Lung microvascular endothelial cell (primary cell): ENCODE measurements around the gene HMCN2. TPM values are rescaled to one million over a fixed set of nuclear protein-coding genes. Genes with fewer than 3 reads are reported as not detected.

Experiments
- DNase-seq, 2 donors: peaks; one replicate each; pipeline versions ENCODE4 v3.0.0 to v3.0.0-alpha.2; 2010; ENCODE audit warnings: low read depth in 2 of 2
- total RNA-seq: library from RNA; depleted of rRNA; stranded (reverse); fragments of >200 nt; gene quantifications from 2 replicates; pipeline ENCODE4 v1.2.1, GENCODE V29; 2014

HMCN2 gene
- total RNA-seq, 1 donor from 2014 or later: under 0.01 TPM

DNA sequence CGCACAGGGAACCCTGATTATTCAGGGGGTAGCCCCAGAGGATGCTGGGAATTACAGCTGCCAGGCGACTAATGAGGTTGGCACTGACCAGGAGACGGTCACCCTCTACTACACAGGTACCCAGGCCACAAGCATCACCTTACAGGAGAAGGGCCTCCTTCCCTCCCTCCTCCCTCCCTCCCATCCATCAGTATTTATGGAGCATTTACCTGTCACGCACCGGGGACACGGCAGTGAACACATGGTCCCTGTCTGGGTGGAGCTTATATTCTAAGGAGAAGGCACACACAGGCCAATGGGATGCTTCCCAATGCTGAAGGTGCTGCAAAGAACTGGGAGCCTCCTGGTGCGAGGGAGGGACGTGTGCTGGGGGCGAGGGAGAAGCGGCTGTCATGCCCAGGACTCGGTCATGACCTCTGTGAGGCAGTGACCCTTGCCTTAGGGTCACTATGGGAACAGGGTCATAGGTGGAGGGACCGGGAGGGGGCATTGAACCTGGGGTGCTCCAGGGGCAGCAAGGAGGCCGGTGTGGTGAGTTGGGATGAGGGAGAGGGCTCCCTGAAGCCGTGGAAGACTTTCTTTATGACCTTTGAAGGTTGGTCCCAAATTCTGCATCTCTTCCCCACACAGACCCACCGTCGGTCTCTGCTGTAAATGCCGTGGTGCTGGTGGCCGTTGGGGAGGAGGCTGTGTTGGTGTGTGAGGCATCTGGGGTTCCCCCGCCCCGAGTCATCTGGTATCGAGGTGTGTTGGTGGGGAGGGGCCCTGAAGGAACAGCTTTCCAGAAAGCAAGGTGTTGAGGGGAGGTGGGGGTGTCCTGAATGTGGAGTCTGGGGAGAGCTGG, 41.5 kb downstream of the HMCN2 start:
- no peak for DNase-seq

DNA sequence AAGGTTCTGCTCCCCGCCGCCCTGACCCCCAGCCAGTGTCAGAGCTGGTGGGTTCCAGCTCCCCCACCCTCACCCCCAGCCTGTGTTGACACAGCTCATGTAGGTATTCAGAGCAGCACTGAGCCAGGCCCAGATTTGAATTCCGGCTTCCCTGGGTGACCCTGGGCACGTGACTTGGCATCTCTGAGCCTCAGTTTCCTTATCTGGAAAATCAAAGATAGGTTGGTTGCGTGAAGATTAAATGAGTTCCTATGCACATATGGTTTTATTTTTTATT, 42.0 kb downstream of the HMCN2 start:
- no peak for DNase-seq

DNA sequence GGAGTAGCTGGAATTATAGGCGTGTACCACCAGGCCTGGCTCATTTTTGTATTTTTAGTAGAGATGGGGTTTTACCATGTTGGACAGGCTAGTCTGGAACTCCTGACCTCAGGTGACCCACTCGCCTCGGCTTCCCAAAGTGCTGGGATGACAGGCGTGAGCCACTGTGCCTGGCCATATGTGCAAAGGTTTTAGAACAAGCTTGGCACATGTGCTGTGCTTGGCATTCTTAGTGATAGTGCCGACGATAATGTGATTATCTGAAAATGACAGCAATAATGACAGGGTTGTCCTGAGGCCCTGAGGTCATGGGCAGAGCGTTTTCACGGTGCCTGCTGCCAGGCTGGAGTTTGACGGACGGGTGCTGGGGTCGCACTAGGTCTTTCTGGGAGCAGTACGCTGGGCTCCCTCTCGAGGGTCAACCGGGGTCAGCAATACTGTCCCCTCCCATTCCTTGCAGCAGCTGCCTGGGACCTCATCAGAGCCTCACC, 42.6 kb downstream of the HMCN2 start:
- DNase-seq: no peak

DNA sequence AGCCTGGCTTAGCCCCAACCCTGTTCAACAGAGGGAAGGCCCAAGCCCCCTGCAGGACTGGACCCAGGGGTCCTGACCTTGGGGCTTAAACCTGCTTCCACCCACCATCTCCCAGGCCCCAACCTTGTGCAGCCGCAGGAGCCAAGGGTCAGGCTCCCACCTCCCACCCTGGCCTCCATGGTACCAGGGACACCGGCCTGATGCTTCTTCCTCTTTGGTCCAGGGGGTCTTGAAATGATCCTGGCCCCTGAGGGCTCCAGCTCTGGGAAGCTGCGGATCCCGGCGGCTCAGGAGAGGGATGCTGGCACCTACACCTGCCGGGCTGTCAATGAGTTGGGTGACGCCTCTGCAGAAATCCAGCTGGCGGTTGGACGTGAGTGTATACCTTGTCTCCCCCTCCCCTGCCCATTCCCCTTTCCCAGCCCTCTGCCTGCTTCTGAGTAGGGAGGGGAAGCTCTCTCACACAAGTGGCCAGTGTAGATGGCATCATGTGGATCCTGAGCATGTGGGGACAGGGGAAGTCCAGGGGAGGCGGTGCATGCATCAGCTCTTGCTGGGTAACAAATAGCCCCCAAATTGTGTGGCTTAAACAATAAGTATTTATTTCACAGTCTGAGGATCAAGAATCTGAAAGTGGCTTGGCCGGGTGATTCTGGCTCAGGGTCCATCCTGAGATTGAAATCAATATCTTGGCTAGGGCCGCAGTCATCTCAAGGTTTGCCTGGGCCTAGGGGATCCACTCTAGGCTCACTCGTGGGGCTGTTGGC, 44.3 kb downstream of the HMCN2 start:
- no peak for DNase-seq

DNA sequence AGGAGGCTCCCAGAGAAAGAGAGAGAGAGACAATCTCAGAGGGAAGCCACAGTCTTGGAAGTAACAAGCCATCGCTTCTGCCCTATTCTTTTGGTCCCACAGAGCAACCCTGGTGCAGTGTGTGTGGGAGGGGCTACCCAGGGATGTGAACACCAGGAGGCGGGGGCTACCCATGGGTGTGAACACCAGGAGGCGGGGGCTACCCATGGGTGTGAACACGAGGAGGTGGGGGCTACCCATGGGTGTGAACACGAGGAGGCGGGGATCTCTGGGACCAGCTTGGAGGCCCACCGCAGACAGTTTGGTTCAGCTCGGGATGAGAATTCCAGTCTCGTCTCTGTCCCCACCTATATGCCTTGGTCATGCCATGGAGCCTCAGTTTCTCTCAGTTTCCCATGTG, 44.9 kb downstream of the HMCN2 start:
- no peak for DNase-seq

DNA sequence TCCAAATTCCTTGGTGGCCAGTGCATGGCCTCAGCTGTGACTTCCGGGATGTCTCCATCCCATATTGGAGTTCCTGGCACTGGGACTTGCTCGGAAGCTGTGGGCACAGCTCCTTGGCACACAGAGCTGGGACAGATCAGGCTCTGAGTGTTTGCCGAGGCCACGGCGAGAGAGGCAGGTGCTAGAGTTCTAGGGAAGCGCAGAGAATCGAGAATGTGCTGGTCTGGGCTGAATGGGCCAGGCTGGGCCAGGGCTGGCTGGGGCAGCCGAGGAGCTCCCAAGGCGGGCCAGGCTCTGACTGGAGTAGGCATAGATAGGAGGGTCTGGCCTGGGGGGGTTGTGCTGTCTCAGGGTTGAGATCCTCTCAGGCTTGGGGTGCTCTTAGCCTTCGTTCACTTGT, 45.4 kb downstream of the HMCN2 start:
- DNase-seq: no peak

DNA sequence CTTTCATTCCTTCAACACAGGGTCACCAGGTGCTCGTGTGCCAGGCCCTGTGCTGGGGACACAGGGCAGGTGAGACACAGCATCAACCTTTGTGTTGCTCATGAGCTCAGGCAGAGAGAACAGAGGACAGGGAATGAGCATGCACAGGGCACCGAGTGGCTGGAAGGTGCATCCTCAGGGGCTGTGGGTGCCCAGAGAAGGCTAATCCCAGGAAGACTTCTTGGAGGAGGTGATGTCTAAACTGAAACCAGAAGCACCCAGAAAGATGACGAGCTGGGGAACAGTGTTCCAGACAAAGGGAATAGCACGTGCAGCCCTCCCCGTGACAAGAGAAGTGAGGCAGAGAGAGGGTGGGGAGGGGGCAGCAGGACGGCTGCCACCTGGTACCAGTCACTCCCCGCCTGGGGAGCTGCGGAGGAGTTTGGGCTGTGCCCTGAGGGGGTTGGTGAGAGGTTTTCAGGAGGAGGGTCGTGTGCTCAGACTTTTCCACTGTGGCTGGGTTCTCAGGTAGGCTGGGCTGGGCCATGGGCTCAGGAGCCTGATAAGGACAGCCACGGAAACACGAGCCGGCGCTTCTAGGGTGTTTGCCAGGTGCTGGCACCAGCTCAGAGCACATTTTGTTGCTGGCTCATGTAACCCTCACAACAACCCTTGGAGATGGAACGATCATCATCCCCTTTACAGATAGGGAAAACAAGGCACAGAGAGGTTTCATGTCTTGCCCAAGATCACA, 46.0 kb downstream of the HMCN2 start:
- DNase-seq: no peak

DNA sequence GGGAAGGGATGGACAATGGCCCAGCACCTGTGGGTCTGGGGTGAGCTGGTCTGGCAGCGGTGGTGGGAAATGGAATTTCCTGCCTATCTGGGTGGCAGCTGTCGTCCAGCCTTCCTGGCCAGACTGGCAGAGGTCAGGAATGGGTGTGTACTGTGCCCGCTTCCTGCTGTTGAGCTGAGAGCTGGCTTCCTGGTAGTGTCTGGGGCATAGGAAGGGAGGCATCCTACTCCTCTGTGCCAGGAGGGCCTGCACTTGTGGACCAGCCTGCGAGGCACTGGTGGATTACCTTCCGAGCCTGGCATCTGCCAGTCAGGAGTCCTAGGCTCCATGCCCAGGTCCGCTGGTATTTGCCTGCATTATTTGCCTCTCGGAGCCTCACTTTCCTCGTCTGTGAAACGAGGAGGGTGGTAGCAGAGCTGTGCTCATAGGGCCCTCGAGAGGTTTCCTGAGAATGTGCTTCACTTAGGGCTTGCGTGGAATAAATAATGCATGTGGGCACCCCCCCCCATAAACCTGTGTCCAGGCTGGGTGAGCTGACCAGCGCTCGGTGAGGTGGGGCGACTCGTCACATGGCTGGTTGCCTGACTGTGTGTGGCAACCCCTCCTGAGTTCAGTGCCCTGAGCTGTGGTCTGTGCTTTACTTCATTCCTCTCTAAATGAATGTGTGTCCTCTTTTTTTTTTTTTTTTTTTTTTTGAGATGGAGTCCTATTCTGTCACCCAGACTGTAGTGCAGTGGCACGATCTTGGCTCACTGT, 47.7 kb downstream of the HMCN2 start:
- peak in 1 of 2 donors; percentile 24 for DNase-seq

DNA sequence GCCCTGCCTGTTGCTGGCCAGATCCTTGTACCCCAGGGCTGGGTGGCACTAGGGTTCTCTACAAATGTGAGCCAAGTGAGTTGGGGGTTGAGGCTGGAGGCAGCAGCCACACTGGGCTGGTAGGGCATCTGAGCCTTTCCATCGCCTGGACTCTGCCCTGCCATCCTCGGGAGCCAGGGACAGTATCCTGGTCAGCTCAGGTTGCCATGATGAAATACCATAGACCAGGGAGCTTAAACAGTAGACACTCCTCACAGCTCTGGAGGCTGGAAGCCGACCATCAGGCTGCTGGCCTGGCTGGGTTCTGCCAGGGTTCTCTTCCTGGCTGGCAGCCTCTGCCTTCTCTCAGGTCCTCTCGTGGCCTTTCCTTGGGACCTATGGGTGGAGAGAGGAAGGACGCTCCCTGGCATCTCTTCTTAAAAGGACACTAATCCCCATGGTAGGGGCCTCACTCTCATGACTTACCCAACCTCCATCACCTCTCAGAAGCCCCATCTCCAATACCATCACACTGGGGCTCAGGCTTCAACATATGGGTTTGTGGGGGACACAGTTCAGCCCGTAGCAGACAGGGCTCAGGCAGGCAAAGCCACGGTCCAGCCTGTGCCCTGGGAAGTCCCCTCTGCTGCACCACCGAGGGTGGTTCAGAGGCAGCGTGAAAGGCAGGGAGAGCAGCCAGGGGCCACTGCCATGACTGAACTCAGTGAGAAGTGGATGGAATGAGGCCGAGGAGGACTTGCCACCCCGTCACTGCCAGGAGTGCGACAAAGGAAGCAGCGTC, 50.1 kb downstream of the HMCN2 start:
- DNase-seq: no peak

DNA sequence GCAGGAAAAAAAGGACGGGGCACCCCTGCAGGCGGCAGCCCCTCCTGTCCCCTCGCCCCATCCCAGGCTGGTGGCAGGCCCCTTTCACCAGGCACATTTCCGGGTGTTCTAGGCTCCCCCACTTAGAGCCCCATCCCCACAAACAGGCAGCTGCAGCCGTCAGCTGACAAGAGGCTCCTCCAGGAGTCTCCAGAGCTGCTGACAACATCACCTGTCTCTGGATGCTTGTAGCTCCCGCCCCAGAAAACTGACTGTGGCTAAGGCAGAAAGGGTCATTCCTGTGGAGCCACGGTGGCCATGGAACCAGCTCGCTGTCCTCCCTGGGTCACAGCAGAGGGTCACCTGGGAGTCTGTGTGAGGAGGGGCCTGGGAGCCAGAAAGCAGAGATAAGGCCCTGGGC, 50.9 kb downstream of the HMCN2 start:
- DNase-seq: no peak

DNA sequence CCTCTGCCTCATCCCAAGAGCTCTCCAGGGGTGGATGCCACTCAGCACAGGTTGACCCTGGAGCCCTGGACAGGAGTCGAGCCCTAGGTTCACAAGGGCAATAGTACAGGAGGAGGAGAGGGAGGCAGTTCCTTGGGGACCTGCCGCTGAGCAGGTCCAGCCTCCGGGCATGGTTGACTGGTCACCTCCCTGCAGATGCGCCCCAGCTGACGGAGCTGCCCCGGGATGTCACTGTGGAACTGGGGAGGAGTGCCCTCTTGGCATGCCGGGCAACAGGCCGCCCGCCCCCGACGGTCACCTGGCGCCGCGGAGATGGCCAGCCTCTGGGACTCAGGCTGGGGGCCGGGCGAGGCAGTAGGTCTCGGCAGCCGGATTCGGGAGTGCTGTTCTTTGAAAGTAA, 53.7 kb downstream of the HMCN2 start:
- DNase-seq: no peak

DNA sequence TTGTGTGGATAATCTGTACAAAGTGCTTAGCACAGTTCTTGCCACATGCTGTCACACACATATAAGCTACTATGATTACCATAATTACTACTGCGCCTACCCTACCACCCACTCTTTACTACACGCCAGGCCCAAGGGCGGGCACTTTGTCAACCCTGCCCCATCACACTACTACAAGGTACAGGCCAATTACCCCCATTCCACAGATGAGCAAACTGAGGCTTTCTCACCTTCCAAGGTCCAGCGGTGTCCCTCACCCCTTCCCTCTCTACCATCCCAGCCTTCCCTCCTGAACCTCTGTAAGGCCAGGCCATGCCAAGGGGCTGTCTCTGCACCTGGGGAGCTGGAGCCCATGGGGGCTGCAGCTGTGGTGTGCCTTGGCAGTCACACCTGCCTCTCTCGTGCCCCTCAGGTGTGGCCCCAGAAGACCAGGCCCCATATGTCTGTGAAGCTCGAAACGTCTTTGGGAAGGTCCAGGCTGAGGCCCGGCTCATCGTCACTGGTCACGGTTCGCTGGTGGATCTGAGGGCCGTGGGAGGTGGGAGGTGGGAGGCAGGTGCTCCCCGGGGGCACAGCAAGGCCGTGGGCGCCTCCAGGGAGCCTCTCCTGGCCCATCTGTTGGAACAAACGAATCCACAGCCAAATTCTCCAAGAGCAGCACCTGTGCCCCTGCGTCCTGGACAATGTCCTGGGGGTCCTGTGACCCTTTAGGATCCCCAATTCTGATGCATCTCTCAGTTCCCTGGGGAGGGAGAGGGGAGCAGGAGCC, 54.6 kb downstream of the HMCN2 start:
- DNase-seq: no peak

DNA sequence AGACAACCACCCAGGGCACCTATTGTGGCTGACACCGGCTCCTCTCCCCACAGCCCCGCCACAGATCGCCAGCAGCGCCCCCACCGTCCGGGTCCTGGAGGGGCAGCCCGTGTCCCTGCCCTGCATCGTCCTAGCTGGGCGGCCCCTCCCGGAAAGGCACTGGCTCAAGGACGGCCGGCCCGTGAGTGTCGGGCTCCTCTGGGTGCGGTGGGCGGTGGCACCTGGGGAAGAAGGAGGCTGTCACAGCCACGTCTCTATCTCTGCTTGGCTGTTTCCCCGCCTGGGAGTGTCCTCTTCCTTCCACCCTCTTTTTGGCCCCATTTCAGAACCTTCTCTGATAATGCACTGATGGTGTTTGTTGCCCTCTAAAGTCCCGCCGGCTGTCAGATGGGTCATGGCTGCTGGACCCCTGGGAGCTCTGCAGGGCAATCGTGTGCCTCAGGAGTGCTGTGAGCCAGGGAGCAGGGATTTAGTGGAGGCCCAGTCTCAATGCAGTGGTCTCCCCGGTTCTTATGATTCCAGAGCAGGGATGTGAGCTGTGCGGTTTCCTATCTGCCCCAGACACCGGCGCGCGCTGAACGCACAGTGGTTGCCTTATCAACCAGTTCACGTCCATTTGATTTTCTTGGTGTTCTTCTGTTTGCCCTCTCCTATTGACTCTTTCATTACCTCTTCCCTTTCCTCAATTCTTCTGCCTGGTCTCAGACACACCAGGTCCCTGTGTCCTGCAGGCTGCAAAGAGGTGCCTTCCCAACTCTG, 55.3 kb downstream of the HMCN2 start:
- DNase-seq: no peak

DNA sequence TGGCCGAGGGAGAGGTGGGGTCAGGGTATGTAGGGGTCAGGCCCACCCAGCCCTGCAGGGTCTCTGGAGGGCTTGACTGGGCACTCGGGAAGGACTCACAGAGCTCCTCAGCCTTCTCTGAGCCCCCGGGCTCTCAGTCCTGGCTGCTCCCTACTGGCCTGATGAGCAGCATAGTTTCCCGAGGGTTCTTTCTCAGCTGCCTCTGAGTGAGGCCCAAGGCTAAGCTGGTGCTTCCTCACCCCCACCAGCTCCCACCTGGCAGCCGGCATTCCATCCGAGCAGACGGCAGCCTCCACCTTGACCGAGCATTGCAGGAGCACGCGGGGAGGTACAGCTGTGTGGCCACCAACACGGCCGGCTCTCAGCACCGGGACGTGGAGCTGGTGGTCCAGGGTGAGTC, 56.0 kb downstream of the HMCN2 start:
- DNase-seq: no peak

DNA sequence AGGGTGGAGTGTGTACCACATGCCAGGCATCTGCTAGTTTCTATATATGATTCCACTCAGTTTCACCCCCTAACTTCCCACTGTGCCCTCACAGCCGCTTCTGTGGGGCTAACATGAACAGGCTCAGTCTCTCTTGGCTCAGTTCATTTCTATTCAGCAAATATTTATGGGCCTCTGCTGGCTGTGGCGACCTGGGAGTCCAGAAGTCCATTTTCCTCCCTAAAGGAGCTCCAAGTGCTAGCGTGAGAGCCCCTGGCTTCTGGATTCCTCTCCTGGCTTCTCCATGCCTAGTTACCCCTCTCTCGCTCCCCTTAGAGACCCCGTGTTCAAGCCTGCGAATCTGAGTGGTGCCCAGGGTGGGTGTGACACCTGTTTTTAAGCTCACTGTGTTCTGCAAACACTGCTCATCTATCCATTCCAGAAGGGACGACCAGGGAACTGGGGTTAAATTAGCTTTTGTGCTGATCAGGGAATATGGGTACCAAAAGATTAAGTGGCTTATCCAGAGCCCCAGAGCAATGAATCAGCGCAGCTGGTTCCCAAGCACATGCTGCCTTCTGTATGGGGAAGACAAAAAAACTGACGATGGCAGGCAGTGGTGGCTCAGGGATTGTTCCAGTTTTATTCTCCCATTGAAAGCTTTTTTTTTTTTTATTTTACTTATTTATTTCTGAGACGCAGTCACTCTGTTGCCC, 57.6 kb downstream of the HMCN2 start:
- no peak for DNase-seq

DNA sequence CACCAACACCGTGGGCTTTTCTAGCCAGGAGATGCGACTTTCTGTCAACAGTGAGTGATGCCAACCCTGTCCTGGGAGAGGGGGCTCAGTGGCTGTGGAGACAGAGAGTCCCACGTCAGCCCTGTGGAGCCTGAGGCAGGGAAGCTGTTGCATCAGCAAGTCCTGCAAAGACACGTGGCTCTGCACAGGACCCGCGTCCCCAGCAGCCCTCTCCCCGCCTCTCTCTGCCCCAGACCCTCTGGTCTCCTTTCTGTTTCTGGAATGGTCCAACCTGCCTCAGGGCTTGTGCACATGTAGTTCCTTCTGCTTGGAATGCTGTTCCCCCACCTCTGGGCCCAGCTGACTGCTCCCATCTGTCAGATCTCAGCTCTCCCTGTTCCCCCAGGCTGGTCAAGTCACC, 60.4 kb downstream of the HMCN2 start:
- no peak for DNase-seq

DNA sequence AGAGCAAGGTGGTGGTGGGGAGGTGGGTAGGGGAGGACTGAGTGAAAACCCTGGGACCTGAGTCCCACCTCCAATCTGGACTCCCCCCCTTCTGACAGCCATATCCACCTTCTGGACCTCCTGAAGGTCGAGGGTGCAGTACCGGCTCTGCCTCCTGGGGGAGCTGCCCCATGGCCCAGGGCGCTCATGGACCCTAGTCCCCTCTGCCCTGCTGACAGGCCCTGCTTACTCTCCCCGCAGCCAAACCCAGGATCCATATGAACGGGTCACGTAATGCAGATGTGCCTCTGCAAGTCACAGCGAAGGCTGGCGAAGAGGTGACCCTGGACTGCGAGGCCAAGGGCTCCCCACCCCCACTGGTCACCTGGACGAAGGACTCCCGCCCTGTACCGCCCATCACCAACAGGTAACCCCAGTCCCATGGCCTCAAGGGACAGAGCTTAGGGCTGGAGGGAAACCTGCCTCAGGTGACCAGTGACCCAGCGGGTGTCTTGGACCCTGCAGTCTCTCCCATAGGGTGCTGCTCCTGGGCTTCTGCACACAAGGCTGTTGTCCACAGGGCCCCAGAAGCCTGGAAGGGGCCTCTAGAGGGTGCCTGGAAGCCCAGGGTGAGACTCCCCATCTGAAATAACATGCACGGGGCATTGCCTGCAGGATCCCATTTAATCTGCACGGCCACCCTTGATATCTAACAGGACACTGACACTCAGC, 61.7 kb downstream of the HMCN2 start:
- DNase-seq: no peak

DNA sequence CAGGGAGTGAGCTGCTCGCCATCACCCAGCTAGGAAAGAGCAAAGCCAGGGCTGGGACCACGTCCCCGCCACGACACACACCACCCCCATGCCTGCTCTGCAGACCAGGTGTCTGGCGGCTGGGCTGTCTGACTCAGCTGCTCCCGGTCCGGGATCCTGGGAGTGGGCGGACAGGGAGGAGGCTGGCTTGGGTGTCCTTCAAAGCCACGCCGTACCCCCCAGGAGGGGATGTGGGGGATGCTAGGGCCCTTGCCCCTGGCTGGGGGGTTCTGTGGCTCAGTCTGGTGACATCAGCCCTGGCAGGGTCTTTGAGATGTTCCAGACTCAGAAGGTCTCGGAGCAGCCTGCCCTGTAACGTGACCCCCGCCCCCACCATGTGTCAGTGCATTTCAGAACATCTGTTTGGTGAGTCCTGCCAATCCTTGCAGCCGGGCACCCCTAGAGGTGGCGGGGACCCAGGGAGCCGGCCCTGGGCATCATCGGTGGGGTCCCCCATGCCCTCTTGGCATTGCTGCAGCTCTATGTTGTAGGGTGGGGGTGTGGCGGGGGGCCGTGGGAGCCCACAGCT, 62.3 kb downstream of the HMCN2 start:
- no peak for DNase-seq
